ENCODE measurements around the gene RRP36. TPM values are rescaled to one million over a fixed set of nuclear protein-coding genes. Genes with fewer than 3 reads are reported as not detected.
A peak's percentile ranks its signal among the peaks of the same experiment; 100 is the strongest.

Gene RRP36
- total and polyA plus RNA-seq, 11 donors, result 18.7 to 53.4 (median 32.3) TPM

GRCh38 chr6:43035495-43036194 lies 14.2 kb downstream of the RRP36 start:
- WGBS, 4 donors, result 34 to 48% (median 40%) methylated on average over 4 of the region's 4 CpGs
- H3K4me1 ChIP-seq, result peaks cover 0 to 24% (median 5%) of the 10 kb centered on the region in 12 donors
- H3K27ac ChIP-seq, result peak overlapping the region in 11 of 12 donors; percentile 7 to 80 (median 55)
- H3K36me3 ChIP-seq, result peaks cover 0 to 88% (median 72%) of the 10 kb centered on the region in 9 donors
- H3K4me3 ChIP-seq, result no peak overlapping the region
- no peaks in the 10 kb centered on the region for H3K9me3 ChIP-seq
- no peaks in the 10 kb centered on the region for H3K27me3 ChIP-seq
- no peak for TF ChIP-seq CTCF (IDR thresholded peaks at IDR 0.05)
- TF ChIP-seq POLR2A (IDR thresholded peaks at IDR 0.05), result no peak
- DNase-seq (peak in 4 of 5 donors; percentile 65 to 87 (median 77)), ATAC-seq (peak; percentile 88 to 96 (median 92))
- intact Hi-C loops (cut with DNase I), result no loop called here

- no peak overlapping the region for H3K4me3 ChIP-seq
- peaks cover 0 to 84% (median 68%) of the 10 kb centered on the region in 9 donors for H3K36me3 ChIP-seq
- H3K4me1 ChIP-seq, result peaks cover 0 to 24% (median 5%) of the 10 kb centered on the region in 12 donors
- intact Hi-C loops (cut with DNase I), result no loop called here
- TF ChIP-seq POLR2A (IDR thresholded peaks at IDR 0.05) (no peak), CTCF (IDR thresholded peaks at IDR 0.05) (no peak)
- WGBS, 4 donors, result 90 to 92% (median 91%) methylated on average over 9 of the region's 9 CpGs
- H3K9me3 ChIP-seq, result no peaks in the 10 kb centered on the region
- DNase-seq, result no peak
- H3K27me3 ChIP-seq, result no peaks in the 10 kb centered on the region
- peak overlapping the region in 5 of 12 donors; percentile 6 to 80 (median 53) for H3K27ac ChIP-seq
- no peak for ATAC-seq
Measured at GRCh38 chr6:43036712-43037111, 15.3 kb downstream of the RRP36 start.

GRCh38 chr6:43037197-43037596 lies 15.8 kb downstream of the RRP36 start:
- peak in 3 of 4 donors; percentile 28 to 42 (median 41) for ATAC-seq
- peak overlapping the region in 4 of 12 donors; percentile 6 to 53 (median 36) for H3K27ac ChIP-seq
- intact Hi-C loops (cut with DNase I), result no loop called here

More at GRCh38 chr6:43037197-43037596, 15.8 kb downstream of the RRP36 start:
- Histone ChIP-seq H3K4me1 (peaks cover 0 to 24% (median 5%) of the 10 kb centered on the region in 12 donors), H3K27me3 (no peaks in the 10 kb centered on the region), H3K36me3 (peaks cover 0 to 82% (median 64%) of the 10 kb centered on the region in 9 donors), H3K4me3 (no peak overlapping the region), H3K9me3 (no peaks in the 10 kb centered on the region)
- no peak for DNase-seq
- 49 to 67% (median 59%) methylated on average over 5 of the region's 5 CpGs for WGBS, 4 donors
- TF ChIP-seq CTCF (IDR thresholded peaks at IDR 0.05), result no peak
- TF ChIP-seq POLR2A (IDR thresholded peaks at IDR 0.05), result no peak
